HepG2 (cell line): Measurements from ENCODE around the gene SIAE. TPM values are rescaled to one million over a fixed set of nuclear protein-coding genes. Genes with fewer than 3 reads are reported as not detected.
"Not testable (repeated sequence)": the region's sequence is repeated elsewhere in the genome, so short reads cannot be mapped to it uniquely, and the experiment has no call there.

Source experiments
- ATAC-seq: fragments of 200-7000 bp; cut with Tn5 transposase; 3 replicates; pipeline ENCODE4 v1.9.1; 2020; ENCODE audit warnings: mild to moderate bottlenecking, moderate library complexity
- BruUV-seq: library from RNA; stranded (reverse); fragments of 400-500 nt; replicated peaks from 2 replicates; lab custom pipeline; 2021; lab: Mats Ljungman, UMichigan
- CTCF ChIA-PET: fragments of 300-600 bp; formaldehyde crosslinking; extraction: SDS; loops from one replicate; lab custom pipeline; 2021; ENCODE audit warnings: low total read pairs, inconsistent platforms, low intra/inter-chr PET ratio; lab: Yijun Ruan, JAX
- POLR2A ChIA-PET: fragments of 350-600 bp; sonication (Branson Sonifier 250); formaldehyde crosslinking; loops from one replicate; lab custom pipeline; 2020; ENCODE audit warnings: antibody characterized with exemption, inconsistent platforms; lab: Yijun Ruan, JAX
- DNase-seq: peaks from one replicate; pipeline ENCODE4 v3.0.0-alpha.2; 2015; ENCODE audit warnings: low spot score
- FAIRE-seq: peaks from 3 replicates; lab custom pipeline; 2011; peaks lifted over from hg19 to GRCh38; lab: Jason Lieb, UNC
- H2AFZ ChIP-seq: one replicate; pipeline ENCODE4 v1.6.1; 2011; ENCODE audit warnings: low read length, inconsistent platforms
- H3K27ac ChIP-seq: fragments of 300-600 bp; 3 replicates; pipeline ENCODE4 v1.8.0; 2011; ENCODE audit warnings: mixed run types, mild to moderate bottlenecking, mixed read lengths, low read length, inconsistent platforms; ENCODE audit not compliant: insufficient read depth; ENCODE audit errors: extremely low read length
- H3K27me3 ChIP-seq, 2 experiments: fragments of 200-600 bp in 1 of 2; 2 replicates in 1 of 2; 3 replicates in 1 of 2; pipeline versions ENCODE4 v1.6.0 to v1.8.0; 2011; ENCODE audit warnings: low read length in 2 of 2, mild to moderate bottlenecking in 2 of 2, moderate library complexity in 2 of 2, inconsistent platforms in 1 of 2; ENCODE audit not compliant: insufficient read depth in 2 of 2, control insufficient read depth in 1 of 2
- H3K36me3 ChIP-seq, 2 experiments: fragments of 200-600 bp in 1 of 2; replicated peaks in 1 of 2; 2 replicates in 1 of 2; 3 replicates in 1 of 2; pipeline versions ENCODE4 v1.5.1 to v1.8.0; 2011; ENCODE audit warnings: low read length in 2 of 2, inconsistent platforms in 1 of 2; ENCODE audit not compliant: insufficient read depth in 2 of 2, control insufficient read depth in 1 of 2
- H3K4me1 ChIP-seq: 2 replicates; pipeline ENCODE4 v1.5.1; 2012; ENCODE audit warnings: low read length, inconsistent platforms; ENCODE audit not compliant: insufficient read depth
- H3K4me2 ChIP-seq: 2 replicates; pipeline ENCODE4 v1.6.0; 2011; ENCODE audit warnings: low read depth, low read length, inconsistent platforms
- H3K4me3 ChIP-seq, 3 experiments: fragments of 200-600 bp in 1 of 3; sonication (generic), shearing (Covaris generic) in 1 of 3; replicated peaks in 1 of 3; 2 replicates each; pipeline ENCODE4 v1.5.1; 2011 to 2016; ENCODE audit warnings: low read length in 3 of 3, inconsistent platforms in 2 of 3, low read depth in 2 of 3, mild to moderate bottlenecking in 2 of 3, control low read depth in 1 of 3, mixed read lengths in 1 of 3; ENCODE audit not compliant: insufficient read depth in 1 of 3
- H3K79me2 ChIP-seq: one replicate; pipeline ENCODE4 v1.6.1; 2011; ENCODE audit warnings: low read length, inconsistent platforms; ENCODE audit not compliant: insufficient read depth
- H3K9ac ChIP-seq: 2 replicates; pipeline ENCODE4 v1.6.0; 2011; ENCODE audit warnings: mild to moderate bottlenecking, low read depth, low read length, inconsistent platforms; ENCODE audit not compliant: insufficient read depth
- H3K9me3 ChIP-seq: 2 replicates; pipeline ENCODE4 v1.5.1; 2012; ENCODE audit warnings: mild to moderate bottlenecking, low read length
- H4K20me1 ChIP-seq: 2 replicates; pipeline ENCODE4 v1.6.0; 2011; ENCODE audit warnings: inconsistent platforms, mild to moderate bottlenecking, low read length, moderate library complexity; ENCODE audit not compliant: insufficient read depth
- FOXK2 ChIP-seq: fragments of 450-650 bp; IDR thresholded peaks from 2 replicates; pipeline ENCODE4 v1.6.1; 2016
- GATA4 ChIP-seq: sonication (generic); IDR thresholded peaks from 2 replicates; pipeline ENCODE4 v1.6.1; 2016; ENCODE audit warnings: antibody characterized with exemption, low read depth, borderline replicate concordance
- HNRNPUL1 ChIP-seq: fragments of 200-400 bp; formaldehyde crosslinking; IDR thresholded peaks from 2 replicates; pipeline ENCODE4 v1.6.1; 2017; ENCODE audit warnings: low read depth, mild to moderate bottlenecking, low read length, moderate library complexity
- IRX3 ChIP-seq: sonication (generic); formaldehyde crosslinking; IDR thresholded peaks from 2 replicates; pipeline ENCODE4 v1.8.1; 2023; ENCODE audit warnings: mild to moderate bottlenecking, low read depth, missing genetic modification reagents, borderline replicate concordance
- KDM6A ChIP-seq: IDR thresholded peaks from 2 replicates; pipeline ENCODE4 v1.6.1; 2016; ENCODE audit warnings: low read depth
- NFE2L2 ChIP-seq: fragments of 150-350 bp; IDR thresholded peaks from 2 replicates; pipeline ENCODE4 v1.6.1; 2014; ENCODE audit warnings: low read length
- PTBP1 ChIP-seq: fragments of 200-400 bp; formaldehyde crosslinking; IDR thresholded peaks from 2 replicates; pipeline ENCODE4 v1.6.1; 2018; ENCODE audit warnings: low read length, low read depth; ENCODE audit not compliant: poor library complexity, severe bottlenecking
- RORA ChIP-seq: sonication (generic); formaldehyde crosslinking; IDR thresholded peaks from 2 replicates; pipeline ENCODE4 v1.5.0; 2020; ENCODE audit warnings: mild to moderate bottlenecking, missing genetic modification reagents, moderate library complexity
- SRSF4 ChIP-seq: fragments of 200-400 bp; formaldehyde crosslinking; IDR thresholded peaks from one replicate; pipeline ENCODE4 v1.6.1; 2018; ENCODE audit warnings: mild to moderate bottlenecking, low read depth, low read length, moderate library complexity; ENCODE audit not compliant: poor library complexity, severe bottlenecking
- THAP11 ChIP-seq: IDR thresholded peaks from 2 replicates; pipeline ENCODE4 v1.6.1; 2016; ENCODE audit warnings: missing biosample characterization, missing genetic modification reagents
- XRCC5 ChIP-seq: fragments of 200-400 bp; formaldehyde crosslinking; optimal IDR thresholded peaks from 2 replicates; pipeline ENCODE3; 2017; ENCODE audit warnings: mild to moderate bottlenecking, low read length
- ZBTB3 ChIP-seq: sonication (generic); formaldehyde crosslinking; IDR thresholded peaks from 2 replicates; pipeline ENCODE4 v1.4.0; 2020; ENCODE audit warnings: low read depth, mild to moderate bottlenecking, moderate library complexity, missing genetic modification reagents, borderline replicate concordance
- ZFP91 ChIP-seq: sonication (generic); formaldehyde crosslinking; IDR thresholded peaks from 2 replicates; pipeline ENCODE4 v1.9.0; 2022; ENCODE audit warnings: missing genetic modification reagents, mild to moderate bottlenecking, borderline replicate concordance
- ZNF234 ChIP-seq: sonication (generic); formaldehyde crosslinking; conservative IDR thresholded peaks from 2 replicates; pipeline ENCODE4 v1.5.1; 2020; ENCODE audit warnings: mild to moderate bottlenecking, missing genetic modification reagents
- ZNF431 ChIP-seq: sonication (generic); formaldehyde crosslinking; IDR thresholded peaks from 2 replicates; pipeline ENCODE4 v1.9.0; 2022; ENCODE audit warnings: missing genetic modification reagents, low read depth, mild to moderate bottlenecking, borderline replicate concordance
- ZNF780A ChIP-seq: sonication (generic); formaldehyde crosslinking; IDR thresholded peaks from 2 replicates; pipeline ENCODE4 v1.8.0; 2022; ENCODE audit warnings: mild to moderate bottlenecking, missing genetic modification reagents, moderate library complexity
- WGBS: methylation state at CpG from one replicate; pipeline ENCODE4 v1.1.6; 2017; ENCODE audit warnings: low lambda C conversion rate; 5-methylcytosine and 5-hydroxymethylcytosine counted together
- in situ Hi-C: cut with HindIII; loops from 2 replicates; pipeline ENCODE4 v1.10.0; 2017; ENCODE audit warnings: low pct_unique_long_range_greater_than_20kb; ENCODE audit not compliant: extremely low pct_ligation_motif_present
- intact Hi-C: fragments of 100-400 bp; cut with micrococcal nuclease; formaldehyde crosslinking; loops from one replicate; pipeline ENCODE4 v1.10.0; 2022; ENCODE audit not compliant: unreplicated experiment
- polyA plus RNA-seq, 8 experiments: library from polyadenylated mRNA; depleted of rRNA in 3 of 8; stranded (reverse) in 7 of 8; unstranded in 1 of 8; fragments of >200 nt; fragmentation: Illumina TruSeq in 4 of 8; extraction: Trizol in 4 of 8; gene quantifications; 2 replicates each; pipeline versions ENCODE4 v1.2.1 to v1.2.3, GENCODE V29; 2011 to 2016; ENCODE audit warnings: low read depth in 4 of 8, missing spikeins in 1 of 8, mixed read lengths in 1 of 8; ENCODE audit not compliant: insufficient read depth in 1 of 8
- total RNA-seq, 5 experiments: library from RNA; depleted of rRNA; stranded (reverse); fragments of >200 nt; fragmentation: Illumina TruSeq; extraction: Trizol; gene quantifications; 2 replicates each; pipeline ENCODE4 v1.2.3, GENCODE V29; 2016; ENCODE audit warnings: low read depth in 1 of 5
- TF ChIP-seq, protein P1 (sequence below): sonication (generic); formaldehyde crosslinking; IDR thresholded peaks from 2 replicates; pipeline ENCODE4 v1.8.0; 2022; ENCODE audit warnings: mild to moderate bottlenecking, missing genetic modification reagents, moderate library complexity

The SIAE gene
- total and polyA plus RNA-seq, 2 of the 13 experiments (the other 11 are each of a cell fraction or from before 2014, with no cell fraction given), result 7.0 to 22.4 TPM

DNA sequence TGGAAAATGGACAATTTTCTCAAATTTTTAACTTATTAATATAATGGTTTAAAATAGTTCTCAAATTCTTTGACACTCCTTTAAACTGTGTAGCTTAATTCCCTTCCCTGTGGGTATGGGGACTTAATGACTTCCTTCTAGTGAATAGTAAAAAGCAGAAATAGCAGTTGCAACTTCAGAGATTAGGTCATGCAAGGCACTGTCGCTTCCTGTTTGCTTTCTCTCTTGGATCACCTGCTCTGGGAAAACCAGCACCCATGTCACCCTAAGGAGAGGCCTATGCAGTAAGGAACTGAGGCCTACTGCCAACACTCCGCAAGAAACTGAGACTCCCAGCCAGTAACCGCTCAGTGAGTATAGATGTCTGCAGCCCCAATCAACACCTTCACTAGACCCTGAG lies 67.8 kb downstream of the SIAE start (continued):
- TF ChIP-seq ZBTB3 (CRISPR knock-in tag) (no peak), IRX3 (CRISPR knock-in tag) (no peak), THAP11 (CRISPR knock-in tag) (no peak), ZNF234 (CRISPR knock-in tag) (no peak), FOXK2 (no peak), KDM6A (CRISPR knock-in tag) (no peak), HNRNPUL1 (no peak), SRSF4 (no peak)

GRCh38 chr11:124602723-124603122 lies 70.8 kb downstream of the SIAE start:
- DNase-seq, intact Hi-C loops, FAIRE-seq, H3K79me2 ChIP-seq, CTCF ChIA-PET, H3K27me3 ChIP-seq, POLR2A ChIA-PET, ATAC-seq, H3K36me3 ChIP-seq, H3K4me2 ChIP-seq, H3K4me3 ChIP-seq, H3K9me3 ChIP-seq, H3K27ac ChIP-seq, BruUV-seq, H3K9ac ChIP-seq, H3K4me1 ChIP-seq, H4K20me1 ChIP-seq, H2AFZ ChIP-seq, in situ Hi-C loops: not testable (repeated sequence)
- 2% methylated on average over 3 of the region's 3 CpGs for WGBS

- no peak overlapping the region for H3K27ac ChIP-seq
- CTCF ChIA-PET, result no interaction called here
- intact Hi-C loops (no loop called here), in situ Hi-C loops (no loop called here)
- no peaks in the 10 kb centered on the region; a peak in 1 of 5 replicates for H3K27me3 ChIP-seq
- H2AFZ ChIP-seq, result no peak overlapping the region
- no peaks in the 10 kb centered on the region for H3K36me3 ChIP-seq
- FAIRE-seq (no peak), ATAC-seq (no peak), DNase-seq (no peak)
- no peaks in the 10 kb centered on the region for H4K20me1 ChIP-seq
- POLR2A ChIA-PET, result no interaction called here
- WGBS, result 4% methylated on average over 3 of the region's 3 CpGs
- no peak overlapping the region for H3K4me3 ChIP-seq
- H3K9ac ChIP-seq, result no peak overlapping the region
- H3K4me2 ChIP-seq, result no peak overlapping the region
- BruUV-seq, result no TSS peak
- H3K9me3 ChIP-seq, result no peaks in the 10 kb centered on the region
- no peaks in the 10 kb centered on the region for H3K4me1 ChIP-seq
- no peaks in the 10 kb centered on the region for H3K79me2 ChIP-seq
- no peak for TF ChIP-seq PTBP1
- no peak for TF ChIP-seq GATA4
- no peak for TF ChIP-seq ZFP91 (CRISPR knock-in tag)
- no peak for TF ChIP-seq ZNF431 (CRISPR knock-in tag)
- no peak for TF ChIP-seq RORA (CRISPR knock-in tag)
- TF ChIP-seq, protein P1, sequence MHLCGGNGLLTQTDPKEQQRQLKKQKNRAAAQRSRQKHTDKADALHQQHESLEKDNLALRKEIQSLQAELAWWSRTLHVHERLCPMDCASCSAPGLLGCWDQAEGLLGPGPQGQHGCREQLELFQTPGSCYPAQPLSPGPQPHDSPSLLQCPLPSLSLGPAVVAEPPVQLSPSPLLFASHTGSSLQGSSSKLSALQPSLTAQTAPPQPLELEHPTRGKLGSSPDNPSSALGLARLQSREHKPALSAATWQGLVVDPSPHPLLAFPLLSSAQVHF (CRISPR knock-in tag), result no peak
- no peak for TF ChIP-seq XRCC5
- no peak for TF ChIP-seq ZNF780A (CRISPR knock-in tag)
- no peak for TF ChIP-seq NFE2L2
Observed at GRCh38 chr11:124602193-124602592, 71.3 kb downstream of the SIAE start.
